Kidney epithelial cell (primary cell): ENCODE data around the gene FHL3. TPM values are rescaled to one million over a fixed set of nuclear protein-coding genes. Genes with fewer than 3 reads are reported as not detected.
"Not testable (repeated sequence)": the region's sequence is repeated elsewhere in the genome, so short reads cannot be mapped to it uniquely, and the experiment has no call there.

Experiments
- DNase-seq: peaks from one replicate; pipeline ENCODE4 v3.0.0-alpha.2; 2010; ENCODE audit warnings: low read depth
- H3K27me3 ChIP-seq: 2 replicates; pipeline ENCODE4 v1.6.0; 2011; ENCODE audit warnings: low read length; ENCODE audit not compliant: control insufficient read depth, insufficient read depth
- H3K36me3 ChIP-seq: 2 replicates; pipeline ENCODE4 v1.5.1; 2011; ENCODE audit warnings: low read length; ENCODE audit not compliant: control insufficient read depth, insufficient read depth
- H3K4me3 ChIP-seq: 2 replicates; pipeline ENCODE4 v1.5.1; 2011; ENCODE audit warnings: low read depth, mild to moderate bottlenecking, control low read depth, low read length
- total RNA-seq: library from RNA; depleted of rRNA; stranded (reverse); fragments of >200 nt; gene quantifications from 2 replicates; pipeline ENCODE4 v1.2.3, GENCODE V29; 2015
- TF ChIP-seq, protein P1 (sequence below): IDR thresholded peaks from 2 replicates; pipeline ENCODE4 v1.5.1; 2011; ENCODE audit warnings: mild to moderate bottlenecking, moderate library complexity, low read length, control low read depth, inconsistent platforms; ENCODE audit not compliant: insufficient read depth, poor library complexity, severe bottlenecking

The FHL3 gene
- total RNA-seq, 1 donor from 2014 or later: 40.8 TPM

DNA sequence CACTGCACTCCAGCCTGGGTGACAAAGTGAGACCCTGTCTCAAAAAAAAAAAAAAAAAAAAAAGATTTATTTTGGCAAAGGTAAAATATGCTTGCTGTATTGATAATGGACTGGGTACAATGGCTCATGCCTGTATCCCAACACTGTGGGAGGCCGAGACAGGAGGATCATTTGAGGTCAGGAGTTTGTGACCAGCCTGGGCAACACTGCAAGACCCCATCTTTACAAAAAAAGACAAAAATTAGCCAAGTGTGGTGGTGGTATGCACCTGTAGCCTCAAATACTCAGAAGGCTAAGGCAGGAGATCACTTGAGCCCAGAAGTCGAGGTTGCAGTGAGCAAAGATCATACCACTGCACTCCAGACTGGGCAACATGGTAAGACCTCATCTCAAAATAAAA is 21.8 kb downstream of the FHL3 start:
- TF ChIP-seq, protein P1, sequence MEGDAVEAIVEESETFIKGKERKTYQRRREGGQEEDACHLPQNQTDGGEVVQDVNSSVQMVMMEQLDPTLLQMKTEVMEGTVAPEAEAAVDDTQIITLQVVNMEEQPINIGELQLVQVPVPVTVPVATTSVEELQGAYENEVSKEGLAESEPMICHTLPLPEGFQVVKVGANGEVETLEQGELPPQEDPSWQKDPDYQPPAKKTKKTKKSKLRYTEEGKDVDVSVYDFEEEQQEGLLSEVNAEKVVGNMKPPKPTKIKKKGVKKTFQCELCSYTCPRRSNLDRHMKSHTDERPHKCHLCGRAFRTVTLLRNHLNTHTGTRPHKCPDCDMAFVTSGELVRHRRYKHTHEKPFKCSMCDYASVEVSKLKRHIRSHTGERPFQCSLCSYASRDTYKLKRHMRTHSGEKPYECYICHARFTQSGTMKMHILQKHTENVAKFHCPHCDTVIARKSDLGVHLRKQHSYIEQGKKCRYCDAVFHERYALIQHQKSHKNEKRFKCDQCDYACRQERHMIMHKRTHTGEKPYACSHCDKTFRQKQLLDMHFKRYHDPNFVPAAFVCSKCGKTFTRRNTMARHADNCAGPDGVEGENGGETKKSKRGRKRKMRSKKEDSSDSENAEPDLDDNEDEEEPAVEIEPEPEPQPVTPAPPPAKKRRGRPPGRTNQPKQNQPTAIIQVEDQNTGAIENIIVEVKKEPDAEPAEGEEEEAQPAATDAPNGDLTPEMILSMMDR: no peak
- H3K27me3 ChIP-seq: no peaks in the 10 kb centered on the region
- DNase-seq: no peak
- H3K36me3 ChIP-seq: peaks cover 1% of the 10 kb centered on the region
- H3K4me3 ChIP-seq: no peak overlapping the region

DNA sequence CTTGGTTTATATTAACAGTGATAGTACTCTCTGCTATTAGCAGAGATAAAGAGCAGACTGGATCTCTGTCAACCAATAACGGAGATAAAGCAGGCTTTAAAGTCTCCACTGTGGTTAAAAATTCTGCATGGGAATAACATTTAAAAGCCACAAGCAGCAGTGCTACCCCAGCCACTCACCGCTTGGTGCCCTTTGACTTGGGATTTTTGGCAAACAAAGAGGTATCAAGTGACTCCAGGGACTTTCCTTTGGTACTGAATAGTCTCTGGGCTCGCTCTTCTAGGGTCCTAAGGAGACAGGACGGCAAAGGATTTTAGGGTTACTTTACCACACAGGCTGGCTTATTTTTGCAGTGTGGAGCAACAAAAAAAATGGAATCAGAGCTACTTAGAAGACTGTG is 26.8 kb downstream of the FHL3 start:
- no peak for DNase-seq
- no peaks in the 10 kb centered on the region for H3K36me3 ChIP-seq
- TF ChIP-seq, protein P1: no peak
- no peak overlapping the region for H3K4me3 ChIP-seq
- no peaks in the 10 kb centered on the region for H3K27me3 ChIP-seq

DNA sequence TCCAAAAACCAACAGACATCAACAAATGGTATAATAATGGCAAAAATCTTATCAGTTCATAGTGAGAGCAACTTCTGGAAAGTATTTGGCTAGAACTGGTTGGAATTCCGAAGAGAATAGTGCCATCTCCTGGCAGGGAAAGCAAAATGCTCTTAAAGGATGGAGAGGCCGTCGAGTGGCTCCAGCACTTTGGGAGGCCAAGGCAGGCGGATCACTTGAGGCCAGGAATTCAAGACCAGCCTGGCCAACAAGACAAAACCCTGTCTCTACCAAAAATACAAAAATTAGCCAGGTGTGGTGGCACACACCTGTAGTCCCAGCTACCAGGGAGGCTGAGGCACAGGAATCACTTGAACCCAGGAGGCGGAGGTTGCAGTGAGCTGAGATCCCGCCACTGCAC is 30.2 kb downstream of the FHL3 start:
- not testable (repeated sequence) for H3K4me3 ChIP-seq, H3K27me3 ChIP-seq, DNase-seq, H3K36me3 ChIP-seq
- TF ChIP-seq, protein P1: peak; percentile 56

DNA sequence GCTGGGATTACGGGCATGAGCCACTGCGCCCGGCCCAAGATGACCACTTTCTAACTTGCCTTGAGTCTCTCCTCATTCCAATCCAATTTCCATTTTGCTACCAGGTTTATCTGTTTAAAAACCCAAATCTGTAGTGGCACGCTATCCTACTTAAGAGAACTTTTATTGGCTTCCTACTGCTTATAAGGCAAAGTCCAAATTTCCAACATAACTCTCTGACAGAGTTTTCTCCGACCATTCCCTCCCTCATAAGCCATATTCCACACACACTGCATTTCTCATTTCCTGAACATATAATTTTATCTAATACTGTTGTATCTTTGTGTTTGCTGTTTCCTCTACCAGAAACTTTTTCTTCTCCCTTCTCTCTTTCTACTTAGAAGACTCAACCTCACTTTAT is 30.7 kb downstream of the FHL3 start:
- TF ChIP-seq, protein P1: no peak
- no peak overlapping the region for H3K4me3 ChIP-seq
- DNase-seq: no peak
- no peaks in the 10 kb centered on the region for H3K36me3 ChIP-seq
- H3K27me3 ChIP-seq: no peaks in the 10 kb centered on the region

DNA sequence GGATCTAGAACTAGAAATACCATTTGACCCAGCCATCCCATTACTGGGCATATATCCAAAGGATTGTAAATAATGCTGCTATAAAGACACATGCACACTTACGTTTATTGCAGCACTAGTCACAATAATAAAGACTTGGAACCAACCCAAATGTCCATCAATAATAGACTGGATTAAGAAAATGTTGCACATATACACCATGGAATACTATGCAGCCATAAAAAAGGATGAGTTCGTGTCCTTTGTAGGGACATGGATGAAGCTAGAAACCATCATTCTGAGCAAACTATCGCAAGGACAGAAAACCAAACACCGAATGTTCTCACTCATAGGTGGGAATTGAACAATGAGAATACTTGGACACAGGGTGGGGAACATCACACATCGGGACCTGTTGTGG is 31.6 kb downstream of the FHL3 start:
- H3K27me3 ChIP-seq, H3K4me3 ChIP-seq, H3K36me3 ChIP-seq, DNase-seq: not testable (repeated sequence)

DNA sequence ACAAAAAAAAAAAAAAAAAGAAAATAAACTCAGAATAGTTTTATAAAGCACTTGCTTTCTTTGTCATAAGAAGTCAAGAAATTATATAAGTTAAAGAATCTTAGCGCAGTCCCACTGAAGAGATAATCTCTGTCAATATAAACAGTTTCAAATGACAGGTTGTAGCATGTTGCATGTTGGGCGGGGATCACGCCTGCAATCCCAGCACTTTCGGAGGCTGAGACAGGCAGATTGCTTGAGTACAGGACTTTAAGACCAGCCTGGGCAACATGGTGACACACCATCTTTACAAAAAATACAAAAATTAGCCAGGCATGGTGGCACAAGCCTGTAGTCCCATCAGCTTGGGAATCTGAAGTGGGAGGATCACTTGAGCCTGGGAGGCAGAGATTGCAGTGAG is 40.0 kb downstream of the FHL3 start:
- TF ChIP-seq, protein P1: no peak
- no peaks in the 10 kb centered on the region for H3K36me3 ChIP-seq
- no peaks in the 10 kb centered on the region for H3K27me3 ChIP-seq
- DNase-seq: no peak
- H3K4me3 ChIP-seq: no peak overlapping the region

DNA sequence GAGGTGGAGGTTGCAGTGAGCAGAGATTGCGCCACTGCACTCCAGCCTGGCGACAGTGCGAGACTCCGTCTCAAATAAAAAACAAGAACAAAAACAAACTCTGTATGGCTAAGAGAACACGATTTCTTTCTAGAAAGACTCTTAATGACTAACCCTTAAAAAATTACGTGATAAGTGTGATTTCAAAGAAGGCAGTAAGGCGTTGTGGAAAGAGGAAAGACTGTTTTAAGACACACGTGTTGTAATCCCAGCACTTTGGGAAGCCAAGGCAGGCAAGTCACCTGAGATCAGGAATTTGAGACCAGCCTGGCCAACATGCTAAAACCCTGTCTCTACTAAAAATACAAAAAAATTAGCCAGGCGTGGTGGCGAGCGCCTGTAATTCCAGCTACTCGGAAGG is 41.2 kb downstream of the FHL3 start:
- not testable (repeated sequence) for DNase-seq, H3K36me3 ChIP-seq, H3K4me3 ChIP-seq, H3K27me3 ChIP-seq
